WTC11 (cell line): ENCODE data around the gene PCDH12. TPM values are rescaled to one million over a fixed set of nuclear protein-coding genes. Genes with fewer than 3 reads are reported as not detected.

Experiments
- ATAC-seq: fragments of 200-7000 bp; cut with Tn5 transposase; 2 replicates; pipeline ENCODE4 v1.10.0; 2021; ENCODE audit warnings: mild to moderate bottlenecking, moderate library complexity
- CTCF ChIA-PET: fragments of 300-600 bp; sonication (Branson Sonifier 250); formaldehyde crosslinking; loops from one replicate; lab custom pipeline; 2021; ENCODE audit warnings: antibody characterized with exemption; lab: Charles Lee
- POLR2A ChIA-PET: fragments of 350-600 bp; sonication (Branson Sonifier 250); formaldehyde crosslinking; loops from one replicate; lab custom pipeline; 2021; ENCODE audit warnings: antibody characterized with exemption; lab: Charles Lee
- DNase-seq: peaks from one replicate; pipeline ENCODE4 v3.0.0; 2021; ENCODE audit warnings: low spot score
- H3K27ac Mint-ChIP-seq: 2 replicates; pipeline ENCODE4 v1.8.0; 2021; ENCODE audit warnings: mixed read lengths
- H3K27me3 Mint-ChIP-seq: 2 replicates; pipeline ENCODE4 v1.8.0; 2021; ENCODE audit warnings: low read depth, mild to moderate bottlenecking, moderate library complexity, mixed read lengths
- H3K36me3 Mint-ChIP-seq: 2 replicates; pipeline ENCODE4 v1.8.0; 2021; ENCODE audit warnings: mixed read lengths
- H3K4me1 Mint-ChIP-seq: 2 replicates; pipeline ENCODE4 v1.8.0; 2022; ENCODE audit warnings: mixed read lengths
- H3K4me3 Mint-ChIP-seq: 2 replicates; pipeline ENCODE4 v1.8.0; 2021; ENCODE audit warnings: mild to moderate bottlenecking, moderate library complexity, mixed read lengths
- H3K9me3 Mint-ChIP-seq: 2 replicates; pipeline ENCODE4 v1.8.0; 2021; ENCODE audit warnings: mixed read lengths
- AR ChIP-seq: fragments of 250-450 bp; sonication (Bioruptor Pico); IDR thresholded peaks from 2 replicates; pipeline ENCODE4 v1.9.0; 2021; ENCODE audit warnings: mild to moderate bottlenecking
- ATF1 ChIP-seq: sonication (generic); formaldehyde crosslinking; IDR thresholded peaks from 2 replicates; pipeline ENCODE4 v1.8.1; 2023; ENCODE audit warnings: mild to moderate bottlenecking, moderate library complexity, missing genetic modification reagents
- ATF6 ChIP-seq: sonication (generic); formaldehyde crosslinking; IDR thresholded peaks from 2 replicates; pipeline ENCODE4 v1.8.1; 2023; ENCODE audit warnings: mild to moderate bottlenecking, missing genetic modification reagents
- ESRRA ChIP-seq: sonication (generic); formaldehyde crosslinking; IDR thresholded peaks from 2 replicates; pipeline ENCODE4 v1.8.1; 2022; ENCODE audit warnings: mild to moderate bottlenecking, missing genetic modification reagents, borderline replicate concordance
- ETV6 ChIP-seq: sonication (generic); formaldehyde crosslinking; IDR thresholded peaks from 2 replicates; pipeline ENCODE4 v1.8.1; 2022; ENCODE audit warnings: mild to moderate bottlenecking, missing genetic modification reagents
- IRF1 ChIP-seq: sonication (generic); formaldehyde crosslinking; IDR thresholded peaks from 2 replicates; pipeline ENCODE4 v1.8.0; 2023; ENCODE audit warnings: missing genetic modification reagents
- JUN ChIP-seq: sonication (generic); formaldehyde crosslinking; IDR thresholded peaks from 2 replicates; pipeline ENCODE4 v1.8.0; 2023; ENCODE audit warnings: mild to moderate bottlenecking, missing genetic modification reagents
- MXD4 ChIP-seq: fragments of 250-450 bp; sonication (Bioruptor Pico); IDR thresholded peaks from 2 replicates; pipeline ENCODE4 v1.8.0; 2021; ENCODE audit warnings: mild to moderate bottlenecking, moderate library complexity, borderline replicate concordance
- NFE2L1 ChIP-seq: sonication (generic); formaldehyde crosslinking; IDR thresholded peaks from 2 replicates; pipeline ENCODE4 v1.8.1; 2023; ENCODE audit warnings: missing genetic modification reagents
- NR1H2 ChIP-seq: sonication (generic); formaldehyde crosslinking; IDR thresholded peaks from 2 replicates; pipeline ENCODE4 v1.9.0; 2021; ENCODE audit warnings: mild to moderate bottlenecking, moderate library complexity, missing genetic modification reagents
- OVOL2 ChIP-seq: fragments of 250-450 bp; sonication (Bioruptor Pico); IDR thresholded peaks from 2 replicates; pipeline ENCODE4 v1.9.0; 2021; ENCODE audit warnings: mild to moderate bottlenecking, borderline replicate concordance
- PRDM15 ChIP-seq: sonication (generic); formaldehyde crosslinking; IDR thresholded peaks from 2 replicates; pipeline ENCODE4 v1.8.0; 2022; ENCODE audit warnings: missing genetic modification reagents
- STAT6 ChIP-seq: sonication (generic); formaldehyde crosslinking; conservative IDR thresholded peaks from 2 replicates; pipeline ENCODE4 v1.8.1; 2023; ENCODE audit warnings: mild to moderate bottlenecking, low read depth, missing genetic modification reagents, moderate library complexity
- USF2 ChIP-seq: sonication (generic); formaldehyde crosslinking; IDR thresholded peaks from 2 replicates; pipeline ENCODE4 v1.8.1; 2023; ENCODE audit warnings: mild to moderate bottlenecking, missing genetic modification reagents, moderate library complexity
- ZNF423 ChIP-seq: fragments of 250-450 bp; sonication (Bioruptor Pico); IDR thresholded peaks from 2 replicates; pipeline ENCODE4 v2.1.2; 2022; ENCODE audit warnings: mild to moderate bottlenecking, moderate library complexity
- total RNA-seq: library from RNA; stranded (reverse); gene quantifications from 3 replicates; pipeline ENCODE4 v1.2.3, GENCODE V29; 2021
- TF ChIP-seq, protein P1 (sequence below): sonication (generic); formaldehyde crosslinking; IDR thresholded peaks from 2 replicates; pipeline ENCODE4 v1.8.1; 2022; ENCODE audit warnings: mild to moderate bottlenecking, moderate library complexity, missing genetic modification reagents

Gene PCDH12
- total RNA-seq, 1 experiment from 2014 or later, result 0.33 TPM

- POLR2A ChIA-PET, result interaction anchor here (0.5 kb wide), 1 partner anchor 16 kb away, joined by 3 read pairs; no protein-coding TSS in a partner anchor
- no peak for DNase-seq
- H3K27me3 Mint-ChIP-seq, result peaks cover 18% of the 10 kb centered on the region
- CTCF ChIA-PET, result no interaction called here
- H3K36me3 Mint-ChIP-seq, result no peaks in the 10 kb centered on the region
- TF ChIP-seq ATF1 (CRISPR knock-in tag) (no peak), ATF6 (CRISPR knock-in tag) (no peak), ETV6 (no peak), USF2 (CRISPR knock-in tag) (no peak), IRF1 (CRISPR knock-in tag) (no peak), ZNF423 (CRISPR knock-in tag) (no peak), STAT6 (CRISPR knock-in tag) (no peak), OVOL2 (CRISPR knock-in tag) (no peak), JUN (CRISPR knock-in tag) (no peak), AR (CRISPR knock-in tag) (no peak), MXD4 (no peak)
- TF ChIP-seq, protein P1, sequence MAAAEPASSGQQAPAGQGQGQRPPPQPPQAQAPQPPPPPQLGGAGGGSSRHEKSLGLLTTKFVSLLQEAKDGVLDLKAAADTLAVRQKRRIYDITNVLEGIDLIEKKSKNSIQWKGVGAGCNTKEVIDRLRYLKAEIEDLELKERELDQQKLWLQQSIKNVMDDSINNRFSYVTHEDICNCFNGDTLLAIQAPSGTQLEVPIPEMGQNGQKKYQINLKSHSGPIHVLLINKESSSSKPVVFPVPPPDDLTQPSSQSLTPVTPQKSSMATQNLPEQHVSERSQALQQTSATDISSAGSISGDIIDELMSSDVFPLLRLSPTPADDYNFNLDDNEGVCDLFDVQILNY (CRISPR knock-in tag), result no peak
- TF ChIP-seq, all 79 proteins: peak for 0
- Mint-ChIP-seq H3K4me1 (peaks cover 9% of the 10 kb centered on the region), H3K4me3 (no peak overlapping the region), H3K27ac (no peak overlapping the region), H3K9me3 (peaks cover 12% of the 10 kb centered on the region)
- no peak for ATAC-seq
Measured at GRCh38 chr5:141908796-141909195, 49.2 kb downstream of the PCDH12 start.

- no peak overlapping the region for H3K4me3 Mint-ChIP-seq
- no peaks in the 10 kb centered on the region for H3K36me3 Mint-ChIP-seq
- ChIA-PET CTCF (interaction anchor here (0.6 to 1.2 kb wide), 4 partner anchors 9 to 54 kb away, joined by 3 to 6 read pairs (median 3); no protein-coding TSS in a partner anchor), POLR2A (interaction anchor here (0.6 kb wide), 1 partner anchor 23 kb away, joined by 4 read pairs; no protein-coding TSS in a partner anchor)
- ATAC-seq (no peak), DNase-seq (no peak)
- peaks cover 12% of the 10 kb centered on the region for H3K9me3 Mint-ChIP-seq
- H3K27ac Mint-ChIP-seq, result no peak overlapping the region
- peaks cover 5% of the 10 kb centered on the region for H3K27me3 Mint-ChIP-seq
- peaks cover 9% of the 10 kb centered on the region; the same call in 1 of the 2 replicates for H3K4me1 Mint-ChIP-seq
- TF ChIP-seq PRDM15 (CRISPR knock-in tag), result no peak
- TF ChIP-seq JUN (CRISPR knock-in tag), result no peak
- TF ChIP-seq ATF6 (CRISPR knock-in tag), result no peak
- TF ChIP-seq ESRRA, result no peak
- TF ChIP-seq NR1H2 (CRISPR knock-in tag), result no peak
- TF ChIP-seq NFE2L1 (CRISPR knock-in tag), result no peak
Measured at GRCh38 chr5:141906972-141907371, 51.0 kb downstream of the PCDH12 start.
